ENCODE data around the gene SEMA6A.

- TF ChIP-seq CTCF (IDR thresholded peaks at IDR 0.05) (no peak), POLR2A (IDR thresholded peaks at IDR 0.05; ENCODE audit: low read length) (no peak), POLR2AphosphoS2 (conservative IDR thresholded peaks at IDR 0.05; ENCODE audit: low read length) (no peak)
These were observed 79.7 kb downstream of the SEMA6A start for GRCh38 chr5:116494784-116495450.

Measured in A549 (cell line).